Measurements from ENCODE around the gene RTKN2. TPM values are rescaled to one million over a fixed set of nuclear protein-coding genes. Genes with fewer than 3 reads are reported as not detected.
A peak's percentile ranks its signal among the peaks of the same experiment; 100 is the strongest.
"Not testable (repeated sequence)": the region's sequence is repeated elsewhere in the genome, so short reads cannot be mapped to it uniquely, and the experiment has no call there.

The RTKN2 gene
- total and polyA plus RNA-seq, 9 of the 15 experiments (the other 6 are each of a cell fraction or from before 2014, with no cell fraction given): 0.03 to 0.11 (median 0.05) TPM; not detected in 2

GRCh38 chr10:62242965-62243646, 25.5 kb downstream of the RTKN2 start:
- H3K27ac ChIP-seq (ENCODE audit: extremely low read depth, low read depth, low read length); H3K79me2 ChIP-seq (ENCODE audit: control insufficient read depth, insufficient read depth, low read length); H3K9ac ChIP-seq (ENCODE audit: insufficient read depth in 1 of 2, low read depth in 2 of 2, low read length in 2 of 2); H4K20me1 ChIP-seq (replicated peaks; ENCODE audit: control insufficient read depth, insufficient read depth, low read length); H3K4me2 ChIP-seq (ENCODE audit: insufficient read depth, low read length); CTCF ChIA-PET (ENCODE audit: low intra/inter-chr PET ratio); ATAC-seq; H3K27me3 ChIP-seq (ENCODE audit: control insufficient read depth in 2 of 2, insufficient read depth in 2 of 2, low read length in 2 of 2); H3K4me3 ChIP-seq; FAIRE-seq; H3K36me3 ChIP-seq (ENCODE audit: control insufficient read depth, insufficient read depth, low read length); H3K9me3 ChIP-seq (replicated peaks; ENCODE audit: control insufficient read depth, insufficient read depth, low read depth, low read length); BruUV-seq (replicated peaks); H3K9me1 ChIP-seq (ENCODE audit: control insufficient read depth, insufficient read depth, low read length); H3K4me1 ChIP-seq (replicated peaks in 1 of 2; ENCODE audit: control insufficient read depth in 2 of 2, insufficient read depth in 2 of 2, low read length in 2 of 2); H2AFZ ChIP-seq (ENCODE audit: low read depth, low read length); TF ChIP-seq JUND (IDR thresholded peaks at IDR 0.05; ENCODE audit: borderline replicate concordance, low read depth, low read length); CEBPG (CRISPR knock-in tag; IDR thresholded peaks at IDR 0.05): not testable (repeated sequence)
- in situ Hi-C loops (cut with MboI): loop anchor here (10.0 kb wide), 1 partner anchor 198 kb away; no protein-coding TSS in a partner anchor
- peak in 1 of 4 experiments; percentile 37 for DNase-seq (ENCODE audit: extremely low read depth in 1 of 4, low spot score in 3 of 4)
- POLR2A ChIA-PET: interaction anchor here (0.7 kb wide), 1 partner anchor 200 kb away, joined by 4 read pairs; no protein-coding TSS in a partner anchor
- intact Hi-C loops (cut with micrococcal nuclease): loop anchor here (10.0 kb wide), 1 partner anchor 1098 kb away; no protein-coding TSS in a partner anchor
- 4% methylated on average over 4 of the region's 4 CpGs for WGBS (ENCODE audit: insufficient coverage, low coverage, missing lambda C conversion rate)
- TF ChIP-seq SMARCE1 (IDR thresholded peaks at IDR 0.05): peak; percentile 45; the same call in 1 of the 2 replicates
- 0 out of 2 replicates have a peak, but pooled peaks have one; percentile 28 for TF ChIP-seq ZNF316 (IDR thresholded peaks at IDR 0.05)
- TF ChIP-seq FOSL1 (tag; conservative IDR thresholded peaks at IDR 0.05): peak; percentile 78
- peak in 1 of 2 experiments; percentile 58; a peak in 1 of 4 replicates for TF ChIP-seq ZNF318 (IDR thresholded peaks at IDR 0.05; ENCODE audit: borderline replicate concordance in 1 of 2, low read depth in 1 of 2)
- TF ChIP-seq TFAP4 (CRISPR knock-in tag; IDR thresholded peaks at IDR 0.05; ENCODE audit: borderline replicate concordance): peak; percentile 39; the same call in 1 of the 2 replicates
- peak; percentile 76 for TF ChIP-seq NFE2 (IDR thresholded peaks at IDR 0.05; ENCODE audit: low read depth)
- peak; percentile 68 for TF ChIP-seq DACH1 (IDR thresholded peaks at IDR 0.05; ENCODE audit: partially characterized antibody)
- TF ChIP-seq JUND (tag; IDR thresholded peaks at IDR 0.05; ENCODE audit: borderline replicate concordance, low read depth, low read length): peak; percentile 41; the same call in 1 of the 3 replicates
- TF ChIP-seq MAFG (tag; conservative IDR thresholded peaks at IDR 0.05): peak; percentile 59
- TF ChIP-seq CBFA2T3 (IDR thresholded peaks at IDR 0.05): peak; percentile 26; the same call in 1 of the 2 replicates
- TF ChIP-seq CEBPG (tag; conservative IDR thresholded peaks at IDR 0.05 in 1 of 2, IDR thresholded peaks at IDR 0.05 in 1 of 2): peak; percentile 40 to 64; a peak in 1 of 4 replicates

All from K562 (cell line).